WTC11 (cell line): Measurements from ENCODE around the gene MTX1. TPM values are rescaled to one million over a fixed set of nuclear protein-coding genes. Genes with fewer than 3 reads are reported as not detected.

ENCODE experiments used
- ATAC-seq: fragments of 200-7000 bp; cut with Tn5 transposase; 2 replicates; pipeline ENCODE4 v1.10.0; 2021; ENCODE audit warnings: mild to moderate bottlenecking, moderate library complexity
- CTCF ChIA-PET: fragments of 300-600 bp; sonication (Branson Sonifier 250); formaldehyde crosslinking; loops from one replicate; lab custom pipeline; 2021; ENCODE audit warnings: antibody characterized with exemption; lab: Charles Lee
- POLR2A ChIA-PET: fragments of 350-600 bp; sonication (Branson Sonifier 250); formaldehyde crosslinking; loops from one replicate; lab custom pipeline; 2021; ENCODE audit warnings: antibody characterized with exemption; lab: Charles Lee
- DNase-seq: peaks from one replicate; pipeline ENCODE4 v3.0.0; 2021; ENCODE audit warnings: low spot score
- H3K27ac Mint-ChIP-seq: 2 replicates; pipeline ENCODE4 v1.8.0; 2021; ENCODE audit warnings: mixed read lengths
- H3K27me3 Mint-ChIP-seq: 2 replicates; pipeline ENCODE4 v1.8.0; 2021; ENCODE audit warnings: low read depth, mild to moderate bottlenecking, moderate library complexity, mixed read lengths
- H3K36me3 Mint-ChIP-seq: 2 replicates; pipeline ENCODE4 v1.8.0; 2021; ENCODE audit warnings: mixed read lengths
- H3K4me1 Mint-ChIP-seq: 2 replicates; pipeline ENCODE4 v1.8.0; 2022; ENCODE audit warnings: mixed read lengths
- H3K4me3 Mint-ChIP-seq: 2 replicates; pipeline ENCODE4 v1.8.0; 2021; ENCODE audit warnings: mild to moderate bottlenecking, moderate library complexity, mixed read lengths
- H3K9me3 Mint-ChIP-seq: 2 replicates; pipeline ENCODE4 v1.8.0; 2021; ENCODE audit warnings: mixed read lengths
- AR ChIP-seq: fragments of 250-450 bp; sonication (Bioruptor Pico); IDR thresholded peaks from 2 replicates; pipeline ENCODE4 v1.9.0; 2021; ENCODE audit warnings: mild to moderate bottlenecking
- E2F4 ChIP-seq: sonication (generic); formaldehyde crosslinking; IDR thresholded peaks from 2 replicates; pipeline ENCODE4 v1.8.1; 2022; ENCODE audit warnings: low read depth, mild to moderate bottlenecking, moderate library complexity, missing genetic modification reagents, borderline replicate concordance
- ESRRA ChIP-seq: sonication (generic); formaldehyde crosslinking; IDR thresholded peaks from 2 replicates; pipeline ENCODE4 v1.8.1; 2022; ENCODE audit warnings: mild to moderate bottlenecking, missing genetic modification reagents, borderline replicate concordance
- ETV6 ChIP-seq: sonication (generic); formaldehyde crosslinking; IDR thresholded peaks from 2 replicates; pipeline ENCODE4 v1.8.1; 2022; ENCODE audit warnings: mild to moderate bottlenecking, missing genetic modification reagents
- GRHL2 ChIP-seq: fragments of 250-450 bp; sonication (Bioruptor Pico); IDR thresholded peaks from 2 replicates; pipeline ENCODE4 v1.8.0; 2022; ENCODE audit warnings: mild to moderate bottlenecking, moderate library complexity; ENCODE audit not compliant: insufficient replicate concordance, severe bottlenecking
- IRF2 ChIP-seq: sonication (generic); formaldehyde crosslinking; IDR thresholded peaks from 2 replicates; pipeline ENCODE4 v1.8.0; 2022; ENCODE audit warnings: low read depth, missing genetic modification reagents, borderline replicate concordance
- JUN ChIP-seq: sonication (generic); formaldehyde crosslinking; IDR thresholded peaks from 2 replicates; pipeline ENCODE4 v1.8.0; 2023; ENCODE audit warnings: mild to moderate bottlenecking, missing genetic modification reagents
- MAX ChIP-seq: sonication (generic); formaldehyde crosslinking; IDR thresholded peaks from 2 replicates; pipeline ENCODE4 v1.8.0; 2022; ENCODE audit warnings: mild to moderate bottlenecking, missing genetic modification reagents
- MXD4 ChIP-seq: fragments of 250-450 bp; sonication (Bioruptor Pico); IDR thresholded peaks from 2 replicates; pipeline ENCODE4 v1.8.0; 2021; ENCODE audit warnings: mild to moderate bottlenecking, moderate library complexity, borderline replicate concordance
- NR2C2 ChIP-seq: sonication (generic); formaldehyde crosslinking; IDR thresholded peaks from 2 replicates; pipeline ENCODE4 v1.8.0; 2022; ENCODE audit warnings: mild to moderate bottlenecking, missing genetic modification reagents
- NR3C1 ChIP-seq: sonication (generic); formaldehyde crosslinking; conservative IDR thresholded peaks from 2 replicates; pipeline ENCODE4 v1.8.1; 2023; ENCODE audit warnings: low read depth, mild to moderate bottlenecking, missing genetic modification reagents
- OVOL2 ChIP-seq: fragments of 250-450 bp; sonication (Bioruptor Pico); IDR thresholded peaks from 2 replicates; pipeline ENCODE4 v1.9.0; 2021; ENCODE audit warnings: mild to moderate bottlenecking, borderline replicate concordance
- RELA ChIP-seq: sonication (generic); formaldehyde crosslinking; IDR thresholded peaks from 2 replicates; pipeline ENCODE4 v1.8.1; 2022; ENCODE audit warnings: missing genetic modification reagents, mild to moderate bottlenecking, borderline replicate concordance
- SP1 ChIP-seq: sonication (generic); formaldehyde crosslinking; conservative IDR thresholded peaks from 2 replicates; pipeline ENCODE4 v1.8.1; 2022; ENCODE audit warnings: missing genetic modification reagents
- TP53 ChIP-seq: sonication (generic); formaldehyde crosslinking; IDR thresholded peaks from 2 replicates; pipeline ENCODE4 v1.8.1; 2023; ENCODE audit warnings: mild to moderate bottlenecking, missing genetic modification reagents
- USF1 ChIP-seq: sonication (generic); formaldehyde crosslinking; IDR thresholded peaks from 2 replicates; pipeline ENCODE4 v1.8.0; 2022; ENCODE audit warnings: mild to moderate bottlenecking, missing genetic modification reagents
- USF2 ChIP-seq: sonication (generic); formaldehyde crosslinking; IDR thresholded peaks from 2 replicates; pipeline ENCODE4 v1.8.1; 2023; ENCODE audit warnings: mild to moderate bottlenecking, missing genetic modification reagents, moderate library complexity
- ZMAT4 ChIP-seq: fragments of 250-450 bp; sonication (Bioruptor Pico); IDR thresholded peaks from 2 replicates; pipeline ENCODE4 v1.9.0; 2021; ENCODE audit warnings: mild to moderate bottlenecking
- ZNF232 ChIP-seq: sonication (generic); formaldehyde crosslinking; IDR thresholded peaks from 2 replicates; pipeline ENCODE4 v1.8.0; 2022; ENCODE audit warnings: mild to moderate bottlenecking, missing genetic modification reagents
- ZNF396 ChIP-seq: fragments of 250-450 bp; sonication (Bioruptor Pico); IDR thresholded peaks from 2 replicates; pipeline ENCODE4 v1.8.0; 2021; ENCODE audit warnings: mild to moderate bottlenecking, moderate library complexity, borderline replicate concordance
- ZNF671 ChIP-seq: fragments of 250-450 bp; sonication (Bioruptor Pico); IDR thresholded peaks from 2 replicates; pipeline ENCODE4 v1.8.0; 2021; ENCODE audit warnings: mild to moderate bottlenecking
- total RNA-seq: library from RNA; stranded (reverse); gene quantifications from 3 replicates; pipeline ENCODE4 v1.2.3, GENCODE V29; 2021
- TF ChIP-seq, protein P1 (sequence below): sonication (generic); formaldehyde crosslinking; IDR thresholded peaks from 2 replicates; pipeline ENCODE4 v1.8.1; 2022; ENCODE audit warnings: low read depth, missing genetic modification reagents, borderline replicate concordance
- TF ChIP-seq, protein P2 (sequence below): sonication (generic); formaldehyde crosslinking; IDR thresholded peaks from 2 replicates; pipeline ENCODE4 v1.8.0; 2022; ENCODE audit warnings: mild to moderate bottlenecking, missing genetic modification reagents
- TF ChIP-seq, protein P3 (sequence below): sonication (generic); formaldehyde crosslinking; IDR thresholded peaks from 2 replicates; pipeline ENCODE4 v1.8.1; 2023; ENCODE audit warnings: mild to moderate bottlenecking, missing genetic modification reagents
- TF ChIP-seq, protein P4 (sequence below): sonication (generic); formaldehyde crosslinking; IDR thresholded peaks from 2 replicates; pipeline ENCODE4 v1.8.0; 2023; ENCODE audit warnings: missing genetic modification reagents

The MTX1 gene
- total RNA-seq, 1 experiment from 2014 or later = 62.8 TPM

GRCh38 chr1:155244368-155245162 lies 36.1 kb downstream of the MTX1 start:
- ChIA-PET CTCF (interaction anchor here (0.6 to 1.8 kb wide), 9 partner anchors 29 to 260 kb away, joined by 3 to 7 read pairs (median 3); partner anchors contain the start of gene CLK2), POLR2A (interaction anchor here (0.6 to 2.0 kb wide), 5 partner anchors 17 to 949 kb away, joined by 3 to 6 read pairs (median 5); partner anchors contain the start of genes CLK2 and FDPS)
- Mint-ChIP-seq H3K27me3 (peaks cover 41% of the 10 kb centered on the region), H3K4me3 (peak overlapping the region; percentile 78), H3K9me3 (no peaks in the 10 kb centered on the region), H3K4me1 (peaks cover 28% of the 10 kb centered on the region), H3K36me3 (peaks cover 14% of the 10 kb centered on the region), H3K27ac (peak overlapping the region; percentile 99)
- ATAC-seq = peak; percentile 93
- DNase-seq = peak; percentile 96
- TF ChIP-seq NR3C1 (no peak), AR (CRISPR knock-in tag) (no peak), ZNF396 (no peak), ZNF671 (CRISPR knock-in tag) (no peak), MAX (peak; percentile 94), IRF2 (no peak), ESRRA (CRISPR knock-in tag) (peak; percentile 89; the same call in 1 of the 2 replicates), USF2 (peak; percentile 68), RELA (CRISPR knock-in tag) (peak; percentile 84; the same call in 1 of the 2 replicates), TP53 (CRISPR knock-in tag) (no peak), USF1 (CRISPR knock-in tag) (peak; percentile 72), MXD4 (CRISPR knock-in tag) (no peak), ZMAT4 (CRISPR knock-in tag) (no peak), NR2C2 (CRISPR knock-in tag) (no peak), ZNF232 (CRISPR knock-in tag) (0 out of 2 replicates have a peak, but pooled peaks have one; percentile 59), OVOL2 (CRISPR knock-in tag) (no peak), JUN (CRISPR knock-in tag) (peak; percentile 40; the same call in 1 of the 2 replicates), E2F4 (CRISPR knock-in tag) (peak; percentile 96), SP1 (CRISPR knock-in tag) (peak; percentile 80), ETV6 (peak; percentile 91), GRHL2 (CRISPR knock-in tag) (no peak)
- TF ChIP-seq, protein P1, sequence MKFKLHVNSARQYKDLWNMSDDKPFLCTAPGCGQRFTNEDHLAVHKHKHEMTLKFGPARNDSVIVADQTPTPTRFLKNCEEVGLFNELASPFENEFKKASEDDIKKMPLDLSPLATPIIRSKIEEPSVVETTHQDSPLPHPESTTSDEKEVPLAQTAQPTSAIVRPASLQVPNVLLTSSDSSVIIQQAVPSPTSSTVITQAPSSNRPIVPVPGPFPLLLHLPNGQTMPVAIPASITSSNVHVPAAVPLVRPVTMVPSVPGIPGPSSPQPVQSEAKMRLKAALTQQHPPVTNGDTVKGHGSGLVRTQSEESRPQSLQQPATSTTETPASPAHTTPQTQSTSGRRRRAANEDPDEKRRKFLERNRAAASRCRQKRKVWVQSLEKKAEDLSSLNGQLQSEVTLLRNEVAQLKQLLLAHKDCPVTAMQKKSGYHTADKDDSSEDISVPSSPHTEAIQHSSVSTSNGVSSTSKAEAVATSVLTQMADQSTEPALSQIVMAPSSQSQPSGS (CRISPR knock-in tag) = no peak
- TF ChIP-seq, protein P2, sequence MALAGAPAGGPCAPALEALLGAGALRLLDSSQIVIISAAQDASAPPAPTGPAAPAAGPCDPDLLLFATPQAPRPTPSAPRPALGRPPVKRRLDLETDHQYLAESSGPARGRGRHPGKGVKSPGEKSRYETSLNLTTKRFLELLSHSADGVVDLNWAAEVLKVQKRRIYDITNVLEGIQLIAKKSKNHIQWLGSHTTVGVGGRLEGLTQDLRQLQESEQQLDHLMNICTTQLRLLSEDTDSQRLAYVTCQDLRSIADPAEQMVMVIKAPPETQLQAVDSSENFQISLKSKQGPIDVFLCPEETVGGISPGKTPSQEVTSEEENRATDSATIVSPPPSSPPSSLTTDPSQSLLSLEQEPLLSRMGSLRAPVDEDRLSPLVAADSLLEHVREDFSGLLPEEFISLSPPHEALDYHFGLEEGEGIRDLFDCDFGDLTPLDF = peak; percentile 83
- TF ChIP-seq, protein P3, sequence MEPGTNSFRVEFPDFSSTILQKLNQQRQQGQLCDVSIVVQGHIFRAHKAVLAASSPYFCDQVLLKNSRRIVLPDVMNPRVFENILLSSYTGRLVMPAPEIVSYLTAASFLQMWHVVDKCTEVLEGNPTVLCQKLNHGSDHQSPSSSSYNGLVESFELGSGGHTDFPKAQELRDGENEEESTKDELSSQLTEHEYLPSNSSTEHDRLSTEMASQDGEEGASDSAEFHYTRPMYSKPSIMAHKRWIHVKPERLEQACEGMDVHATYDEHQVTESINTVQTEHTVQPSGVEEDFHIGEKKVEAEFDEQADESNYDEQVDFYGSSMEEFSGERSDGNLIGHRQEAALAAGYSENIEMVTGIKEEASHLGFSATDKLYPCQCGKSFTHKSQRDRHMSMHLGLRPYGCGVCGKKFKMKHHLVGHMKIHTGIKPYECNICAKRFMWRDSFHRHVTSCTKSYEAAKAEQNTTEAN (CRISPR knock-in tag) = no peak
- TF ChIP-seq, protein P4, sequence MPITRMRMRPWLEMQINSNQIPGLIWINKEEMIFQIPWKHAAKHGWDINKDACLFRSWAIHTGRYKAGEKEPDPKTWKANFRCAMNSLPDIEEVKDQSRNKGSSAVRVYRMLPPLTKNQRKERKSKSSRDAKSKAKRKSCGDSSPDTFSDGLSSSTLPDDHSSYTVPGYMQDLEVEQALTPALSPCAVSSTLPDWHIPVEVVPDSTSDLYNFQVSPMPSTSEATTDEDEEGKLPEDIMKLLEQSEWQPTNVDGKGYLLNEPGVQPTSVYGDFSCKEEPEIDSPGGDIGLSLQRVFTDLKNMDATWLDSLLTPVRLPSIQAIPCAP = 0 out of 2 replicates have a peak, but pooled peaks have one; percentile 65
